ENCODE data around the gene FAM228A.

The FAM228A gene

GRCh38 chr2:24164416-24164973 is 10.4 kb upstream of the FAM228A start:
- Histone ChIP-seq H3K4me3 (ENCODE audit: low read depth, low read length) (no peak overlapping the region), H3K36me3 (ENCODE audit: control insufficient read depth in 2 of 2, insufficient read depth in 1 of 2, low read length in 2 of 2) (no peaks in the 10 kb centered on the region), H3K4me1 (ENCODE audit: control insufficient read depth, insufficient read depth, low read length) (no peaks in the 10 kb centered on the region), H3K27ac (ENCODE audit: extremely low read depth, low read depth, low read length) (no peak overlapping the region), H3K9me3 (ENCODE audit: control insufficient read depth, insufficient read depth, low read depth, low read length) (no peaks in the 10 kb centered on the region)
- TF ChIP-seq BCL6B (tag by site-specific recombination; IDR thresholded peaks at IDR 0.05) (no peak), ZNF629 (tag by site-specific recombination; IDR thresholded peaks at IDR 0.05) (no peak), ZNF354C (tag by site-specific recombination; IDR thresholded peaks at IDR 0.05; ENCODE audit: borderline replicate concordance, low read depth) (no peak), KLF8 (tag by site-specific recombination; IDR thresholded peaks at IDR 0.05) (no peak), OVOL3 (tag by site-specific recombination; IDR thresholded peaks at IDR 0.05) (no peak), ZNF677 (tag by site-specific recombination; IDR thresholded peaks at IDR 0.05) (no peak), ZNF654 (tag by site-specific recombination; IDR thresholded peaks at IDR 0.05; ENCODE audit: low read depth) (0 out of 2 replicates have a peak, but pooled peaks have one; percentile 11), CTCF (tag by site-specific recombination; IDR thresholded peaks at IDR 0.05) (peak; percentile 48; the same call in 1 of the 2 replicates), ZNF37A (tag by site-specific recombination; IDR thresholded peaks at IDR 0.05) (no peak), ZNF248 (tag by site-specific recombination; IDR thresholded peaks at IDR 0.05) (no peak), ZNF302 (tag by site-specific recombination; IDR thresholded peaks at IDR 0.05; ENCODE audit: low read depth) (no peak), SETDB1 (IDR thresholded peaks at IDR 0.05; ENCODE audit: insufficient read length, low read length) (no peak), ZNF26 (tag by site-specific recombination; IDR thresholded peaks at IDR 0.05) (no peak), ZNF221 (tag by site-specific recombination; IDR thresholded peaks at IDR 0.05; ENCODE audit: borderline replicate concordance) (no peak), ZNF223 (tag by site-specific recombination; IDR thresholded peaks at IDR 0.05) (no peak), ZNF529 (tag by site-specific recombination; IDR thresholded peaks at IDR 0.05; ENCODE audit: insufficient replicate concordance) (no peak)
- ChIA-PET CTCF (interaction anchor here (0.8 to 1.6 kb wide), 6 partner anchors 11 to 1809 kb away, joined by 3 to 11 read pairs (median 3); partner anchors contain the start of gene ATAD2B), POLR2A (no interaction called here)

DNA sequence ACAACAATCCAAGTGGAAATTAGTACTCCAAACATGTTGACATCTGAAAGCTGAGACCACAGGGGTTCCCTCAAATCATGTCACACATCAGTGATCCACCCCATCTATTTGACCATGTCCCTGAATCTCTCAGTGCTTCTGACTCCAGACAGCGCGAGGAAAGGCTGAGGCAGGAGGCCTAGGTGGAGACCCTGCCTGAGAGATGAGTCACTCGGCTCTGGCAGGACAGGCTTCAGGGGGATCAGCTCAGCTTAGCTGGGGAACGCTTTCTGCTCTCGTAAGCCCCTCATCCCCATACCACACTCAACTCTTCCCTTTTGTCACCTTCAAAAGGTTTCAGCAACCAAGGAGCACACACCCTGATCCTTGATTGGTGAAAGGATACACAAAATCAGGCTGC is 5.8 kb upstream of the FAM228A start:
- CTCF ChIA-PET, result no interaction called here
- Histone ChIP-seq H3K4me3 (ENCODE audit: low read depth, low read length) (no peak overlapping the region), H3K4me1 (ENCODE audit: control insufficient read depth, insufficient read depth, low read length) (no peaks in the 10 kb centered on the region), H3K27ac (ENCODE audit: extremely low read depth, low read depth, low read length) (no peak overlapping the region), H3K36me3 (ENCODE audit: control insufficient read depth in 2 of 2, insufficient read depth in 1 of 2, low read length in 2 of 2) (no peaks in the 10 kb centered on the region), H3K9me3 (ENCODE audit: control insufficient read depth, insufficient read depth, low read depth, low read length) (no peaks in the 10 kb centered on the region)
- POLR2A ChIA-PET, result no interaction called here
- no peak for TF ChIP-seq BCL11B (tag by site-specific recombination; IDR thresholded peaks at IDR 0.05; ENCODE audit: low read depth)
- no peak for TF ChIP-seq BCL6B (tag by site-specific recombination; IDR thresholded peaks at IDR 0.05)
- no peak for TF ChIP-seq ZEB2 (tag by site-specific recombination; IDR thresholded peaks at IDR 0.05)
- TF ChIP-seq ZNF561 (tag by site-specific recombination; IDR thresholded peaks at IDR 0.05; ENCODE audit: borderline replicate concordance), result no peak
- TF ChIP-seq ZSCAN16 (tag by site-specific recombination; IDR thresholded peaks at IDR 0.05), result no peak
- TF ChIP-seq ZBTB1 (tag by site-specific recombination; IDR thresholded peaks at IDR 0.05), result no peak
- TF ChIP-seq SP7 (tag by site-specific recombination; IDR thresholded peaks at IDR 0.05), result no peak
- TF ChIP-seq ZNF354C (tag by site-specific recombination; IDR thresholded peaks at IDR 0.05; ENCODE audit: borderline replicate concordance, low read depth), result no peak
- TF ChIP-seq PRDM1 (tag by site-specific recombination; IDR thresholded peaks at IDR 0.05), result no peak
- TF ChIP-seq SP2 (tag by site-specific recombination; IDR thresholded peaks at IDR 0.05), result no peak
- TF ChIP-seq ZNF335 (tag by site-specific recombination; conservative IDR thresholded peaks at IDR 0.05), result no peak
- no peak for TF ChIP-seq ZBTB17 (tag by site-specific recombination; IDR thresholded peaks at IDR 0.05)
- TF ChIP-seq ZBTB6 (tag by site-specific recombination; IDR thresholded peaks at IDR 0.05), result no peak
- TF ChIP-seq SETDB1 (IDR thresholded peaks at IDR 0.05; ENCODE audit: insufficient read length, low read length), result no peak
- TF ChIP-seq YY2 (tag by site-specific recombination; IDR thresholded peaks at IDR 0.05), result no peak
- TF ChIP-seq MYNN (tag by site-specific recombination; IDR thresholded peaks at IDR 0.05; ENCODE audit: borderline replicate concordance), result no peak
- TF ChIP-seq ZNF426 (tag by site-specific recombination; IDR thresholded peaks at IDR 0.05), result no peak

All from HEK293 (cell line).